ENCODE results near the gene TULP1. TPM values are rescaled to one million over a fixed set of nuclear protein-coding genes. Genes with fewer than 3 reads are reported as not detected.

The TULP1 gene
- total and polyA plus RNA-seq, 2 of the 13 experiments (the other 11 are each of a cell fraction or from before 2014, with no cell fraction given), result not detected

GRCh38 chr6:35473075-35473849 lies 39.4 kb downstream of the TULP1 start (continued):
- TF ChIP-seq DBP (CRISPR knock-in tag; IDR thresholded peaks at IDR 0.05; ENCODE audit: not compliant biosample characterization) (no peak), ZNF326 (CRISPR knock-in tag; IDR thresholded peaks at IDR 0.05; ENCODE audit: borderline replicate concordance) (no peak), ZNF225 (CRISPR knock-in tag; IDR thresholded peaks at IDR 0.05) (0 out of 2 replicates have a peak, but pooled peaks have one; percentile 43), BRCA1 (CRISPR knock-in tag; IDR thresholded peaks at IDR 0.05) (no peak), ZNF337 (CRISPR knock-in tag; IDR thresholded peaks at IDR 0.05; ENCODE audit: borderline replicate concordance, low read depth) (no peak), ZNF670 (CRISPR knock-in tag; IDR thresholded peaks at IDR 0.05; ENCODE audit: borderline replicate concordance) (no peak), HIC2 (CRISPR knock-in tag; IDR thresholded peaks at IDR 0.05; ENCODE audit: low read depth) (0 out of 2 replicates have a peak, but pooled peaks have one; percentile 14), SRF (IDR thresholded peaks at IDR 0.05; ENCODE audit: low read depth, low read length) (no peak), TMF1 (CRISPR knock-in tag; IDR thresholded peaks at IDR 0.05; ENCODE audit: low read depth) (no peak), KAT2B (IDR thresholded peaks at IDR 0.05; ENCODE audit: borderline replicate concordance, low read depth, low read length) (no peak), PPARG (CRISPR knock-in tag; conservative IDR thresholded peaks at IDR 0.05) (no peak), GATA4 (IDR thresholded peaks at IDR 0.05; ENCODE audit: borderline replicate concordance, low read depth) (no peak), ZBTB38 (CRISPR knock-in tag; IDR thresholded peaks at IDR 0.05) (no peak), YY1 (IDR thresholded peaks at IDR 0.05; ENCODE audit: insufficient read depth, insufficient replicate concordance, low read depth, low read length) (no peak), RFX3 (CRISPR knock-in tag; IDR thresholded peaks at IDR 0.05) (no peak), HMG20A (CRISPR knock-in tag; IDR thresholded peaks at IDR 0.05; ENCODE audit: borderline replicate concordance) (no peak), ZNF512B (CRISPR knock-in tag; IDR thresholded peaks at IDR 0.05; ENCODE audit: borderline replicate concordance) (0 out of 2 replicates have a peak, but pooled peaks have one; percentile 50), ZNF616 (CRISPR knock-in tag; IDR thresholded peaks at IDR 0.05; ENCODE audit: low read depth) (no peak), GPN1 (CRISPR knock-in tag; IDR thresholded peaks at IDR 0.05; ENCODE audit: borderline replicate concordance) (no peak), PITX1 (CRISPR knock-in tag; IDR thresholded peaks at IDR 0.05) (no peak), KDM5A (IDR thresholded peaks at IDR 0.05; ENCODE audit: borderline replicate concordance, low read length) (no peak), HNRNPLL (IDR thresholded peaks at IDR 0.05; ENCODE audit: low read depth, low read length, poor library complexity, severe bottlenecking) (no peak), ATF7-NPFF (CRISPR knock-in tag; IDR thresholded peaks at IDR 0.05; ENCODE audit: low read depth) (0 out of 2 replicates have a peak, but pooled peaks have one; percentile 28), SP4 (CRISPR knock-in tag; IDR thresholded peaks at IDR 0.05) (peak; percentile 42; the same call in 1 of the 2 replicates), TBX3 (IDR thresholded peaks at IDR 0.05; ENCODE audit: borderline replicate concordance) (no peak)
